ENCODE measurements around the gene MSH5. TPM values are rescaled to one million over a fixed set of nuclear protein-coding genes. Genes with fewer than 3 reads are reported as not detected.
"Not testable (repeated sequence)": the region's sequence is repeated elsewhere in the genome, so short reads cannot be mapped to it uniquely, and the experiment has no call there.

Gene MSH5
- total RNA-seq, 1 experiment from 2014 or later = 90.4 TPM

GRCh38 chr6:31801031-31801927 is 61.5 kb downstream of the MSH5 start:
- H3K79me2 ChIP-seq (ENCODE audit: insufficient read depth, low read length) = peaks cover 35% of the 10 kb centered on the region
- H3K27me3 ChIP-seq (ENCODE audit: insufficient read depth, low read length); H3K9me2 ChIP-seq (ENCODE audit: insufficient read depth); BruUV-seq (replicated peaks); H4K20me1 ChIP-seq (ENCODE audit: insufficient read depth); H3K27ac ChIP-seq (ENCODE audit: low read depth, low read length); intact Hi-C loops (cut with micrococcal nuclease); CTCF ChIA-PET; DNase-seq (ENCODE audit: low read depth, low spot score); H2AFZ ChIP-seq (ENCODE audit: low read depth, low read length, poor library complexity, severe bottlenecking); ATAC-seq; H3K4me2 ChIP-seq (ENCODE audit: low read length); H3K9me3 ChIP-seq (ENCODE audit: control insufficient read depth in 1 of 2, insufficient read depth in 1 of 2, low read depth in 1 of 2, low read length in 2 of 2); H3K4me3 ChIP-seq (replicated peaks in 1 of 2; ENCODE audit: low read depth in 1 of 2, low read length in 2 of 2); H3K9ac ChIP-seq (ENCODE audit: low read length); RAD21 ChIA-PET (ENCODE audit: low non-redundant PET in 1 of 2, low total read pairs in 2 of 2, uncharacterized antibody in 2 of 2, unreplicated experiment in 2 of 2): not testable (repeated sequence)
- POLR2A ChIA-PET = interaction anchor here (1.3 to 1.5 kb wide), 2 partner anchors 13 to 26 kb away, joined by 3 to 5 read pairs; partner anchors contain the start of gene HSPA1B
- peaks cover 6 to 12% of the 10 kb centered on the region in 2 experiments; a peak in 3 of 4 replicates for H3K36me3 ChIP-seq (ENCODE audit: control insufficient read depth in 1 of 2, insufficient read depth in 2 of 2, low read length in 2 of 2)
- peaks cover 8 to 15% of the 10 kb centered on the region in 2 experiments for H3K4me1 ChIP-seq (ENCODE audit: control insufficient read depth in 1 of 2, insufficient read depth in 2 of 2, low read length in 2 of 2)

- Histone ChIP-seq H2AFZ (ENCODE audit: low read depth, low read length, poor library complexity, severe bottlenecking) (peak overlapping the region; percentile 33), H3K9ac (ENCODE audit: low read length) (peak overlapping the region; percentile 95), H3K9me2 (ENCODE audit: insufficient read depth) (no peaks in the 10 kb centered on the region), H3K27me3 (ENCODE audit: insufficient read depth, low read length) (no peaks in the 10 kb centered on the region), H3K79me2 (ENCODE audit: insufficient read depth, low read length) (peaks cover 40% of the 10 kb centered on the region), H3K27ac (ENCODE audit: low read depth, low read length) (peak overlapping the region; percentile 85), H3K9me3 (ENCODE audit: control insufficient read depth in 1 of 2, insufficient read depth in 1 of 2, low read depth in 1 of 2, low read length in 2 of 2) (no peaks in the 10 kb centered on the region), H3K4me3 (replicated peaks in 1 of 2; ENCODE audit: low read depth in 1 of 2, low read length in 2 of 2) (peak overlapping the region; percentile 93 to 94), H3K36me3 (ENCODE audit: control insufficient read depth in 1 of 2, insufficient read depth in 2 of 2, low read length in 2 of 2) (peaks cover 3 to 11% of the 10 kb centered on the region in 2 experiments; a peak in 3 of 4 replicates), H3K4me2 (ENCODE audit: low read length) (peak overlapping the region; percentile 98), H4K20me1 (ENCODE audit: insufficient read depth) (no peaks in the 10 kb centered on the region), H3K4me1 (ENCODE audit: control insufficient read depth in 1 of 2, insufficient read depth in 2 of 2, low read length in 2 of 2) (peaks cover 13 to 16% of the 10 kb centered on the region in 2 experiments)
- TSS peak; percentile 74 for BruUV-seq (replicated peaks)
- ATAC-seq (peak; percentile 16), DNase-seq (ENCODE audit: low read depth, low spot score) (no peak)
- RAD21 ChIA-PET (ENCODE audit: low non-redundant PET in 1 of 2, low total read pairs in 2 of 2, uncharacterized antibody in 2 of 2, unreplicated experiment in 2 of 2) = no interaction called here
- POLR2A ChIA-PET = interaction anchor here (0.5 to 4.8 kb wide), 9 partner anchors 10 to 141 kb away, joined by 3 to 49 read pairs (median 4); partner anchors contain the start of genes GPANK1, HSPA1B and VARS1
- CTCF ChIA-PET = interaction anchor here (1.3 to 2.4 kb wide), 3 partner anchors 10 to 68 kb away, joined by 3 to 16 read pairs (median 5); partner anchors contain the start of gene VARS1
- intact Hi-C loops (cut with micrococcal nuclease) = no loop called here
- TF ChIP-seq POLR2A (IDR thresholded peaks at IDR 0.05; ENCODE audit: borderline replicate concordance, extremely low read depth, insufficient read depth, insufficient read length) = no peak
- TF ChIP-seq TCF7L2 (IDR thresholded peaks at IDR 0.05; ENCODE audit: borderline replicate concordance, extremely low read depth, insufficient read depth, insufficient read length) = no peak
- no peak for TF ChIP-seq RAD21 (IDR thresholded peaks at IDR 0.05; ENCODE audit: low read depth)
- TF ChIP-seq EZH2 (IDR thresholded peaks at IDR 0.05) = no peak
- TF ChIP-seq ATF3 (IDR thresholded peaks at IDR 0.05) = no peak
- no peak for TF ChIP-seq EGR1 (IDR thresholded peaks at IDR 0.05; ENCODE audit: low read depth)
- no peak for TF ChIP-seq FOSL1 (IDR thresholded peaks at IDR 0.05; ENCODE audit: low read depth)
- no peak for TF ChIP-seq ELF1 (IDR thresholded peaks at IDR 0.05; ENCODE audit: borderline replicate concordance, low read depth)
- TF ChIP-seq MAX (IDR thresholded peaks at IDR 0.05) = no peak
- TF ChIP-seq YY1 (IDR thresholded peaks at IDR 0.05; ENCODE audit: extremely low read depth, insufficient replicate concordance, low read depth, low read length) = no peak
- no peak for TF ChIP-seq POLR2AphosphoS5 (IDR thresholded peaks at IDR 0.05; ENCODE audit: low read depth, low read length)
- TF ChIP-seq CEBPB (IDR thresholded peaks at IDR 0.05; ENCODE audit: low read depth) = no peak
- TF ChIP-seq CTCF (IDR thresholded peaks at IDR 0.05 in 2 of 3, conservative IDR thresholded peaks at IDR 0.05 in 1 of 3; ENCODE audit: borderline replicate concordance in 1 of 3, insufficient read depth in 1 of 3, low read depth in 2 of 3, low read length in 2 of 3) = no peak
- TF ChIP-seq SRF (IDR thresholded peaks at IDR 0.05; ENCODE audit: low read depth) = no peak
- TF ChIP-seq CBX3 (IDR thresholded peaks at IDR 0.05; ENCODE audit: low read depth) = no peak
Measured at GRCh38 chr6:31805939-31806469, 66.2 kb downstream of the MSH5 start.

Measured in HCT116 (cell line).